ENCODE measurements around the gene MYH6. TPM values are rescaled to one million over a fixed set of nuclear protein-coding genes. Genes with fewer than 3 reads are reported as not detected.

The MYH6 gene
- total RNA-seq, 1 donor from 2014 or later = 3.4 TPM

- no peak for DNase-seq
- intact Hi-C loops (cut with DNase I) = no loop called here
- ATAC-seq = no peak
These were observed 24.9 kb upstream of the MYH6 start for GRCh38 chr14:23432946-23433345.

DNA sequence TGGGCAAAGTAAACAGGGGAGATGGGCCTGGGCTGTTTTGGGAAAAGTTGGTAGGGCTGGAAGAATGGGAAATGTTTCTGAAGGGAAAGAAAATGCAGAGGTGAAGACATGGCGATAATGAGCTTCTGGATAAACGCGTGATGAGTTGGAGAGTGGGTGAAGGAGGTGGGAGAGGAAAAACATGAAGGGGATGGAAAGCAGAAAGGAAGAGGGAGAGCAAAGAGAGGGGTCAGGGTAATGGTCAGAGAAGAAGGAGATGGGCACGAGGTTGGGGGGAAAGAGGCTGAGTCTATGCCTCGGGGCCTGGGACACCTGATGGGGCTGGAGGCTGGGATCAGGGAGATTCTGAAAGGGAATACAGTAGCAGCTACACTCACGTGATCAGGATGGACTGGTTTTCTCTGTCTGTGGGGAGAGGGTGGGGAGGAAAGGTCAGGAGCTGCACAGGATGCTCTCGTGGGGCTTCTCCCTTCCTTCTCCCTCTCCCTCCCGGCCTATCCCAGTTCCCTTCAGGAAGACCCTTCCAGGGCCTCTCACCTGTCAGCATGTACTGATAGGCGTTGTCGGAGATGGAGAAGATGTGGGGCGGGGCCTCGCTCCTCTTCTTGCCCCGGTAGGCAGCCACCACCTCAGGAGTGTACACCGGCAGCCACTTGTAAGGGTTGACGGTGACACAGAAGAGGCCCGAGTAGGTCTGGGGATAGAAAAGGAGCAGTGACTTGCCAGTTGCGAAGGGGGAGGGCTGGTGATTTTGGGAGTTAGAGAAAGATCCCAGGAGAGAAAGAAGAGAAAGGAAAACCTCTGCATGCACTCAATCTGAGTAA lies 24.2 kb upstream of the MYH6 start:
- no peaks in the 10 kb centered on the region for H3K9me3 ChIP-seq
- no peaks in the 10 kb centered on the region for H3K4me1 ChIP-seq
- no peak for ATAC-seq
- H3K27me3 ChIP-seq = no peaks in the 10 kb centered on the region
- no peak overlapping the region for H3K27ac ChIP-seq
- no peaks in the 10 kb centered on the region for H3K36me3 ChIP-seq
- TF ChIP-seq, protein P1, sequence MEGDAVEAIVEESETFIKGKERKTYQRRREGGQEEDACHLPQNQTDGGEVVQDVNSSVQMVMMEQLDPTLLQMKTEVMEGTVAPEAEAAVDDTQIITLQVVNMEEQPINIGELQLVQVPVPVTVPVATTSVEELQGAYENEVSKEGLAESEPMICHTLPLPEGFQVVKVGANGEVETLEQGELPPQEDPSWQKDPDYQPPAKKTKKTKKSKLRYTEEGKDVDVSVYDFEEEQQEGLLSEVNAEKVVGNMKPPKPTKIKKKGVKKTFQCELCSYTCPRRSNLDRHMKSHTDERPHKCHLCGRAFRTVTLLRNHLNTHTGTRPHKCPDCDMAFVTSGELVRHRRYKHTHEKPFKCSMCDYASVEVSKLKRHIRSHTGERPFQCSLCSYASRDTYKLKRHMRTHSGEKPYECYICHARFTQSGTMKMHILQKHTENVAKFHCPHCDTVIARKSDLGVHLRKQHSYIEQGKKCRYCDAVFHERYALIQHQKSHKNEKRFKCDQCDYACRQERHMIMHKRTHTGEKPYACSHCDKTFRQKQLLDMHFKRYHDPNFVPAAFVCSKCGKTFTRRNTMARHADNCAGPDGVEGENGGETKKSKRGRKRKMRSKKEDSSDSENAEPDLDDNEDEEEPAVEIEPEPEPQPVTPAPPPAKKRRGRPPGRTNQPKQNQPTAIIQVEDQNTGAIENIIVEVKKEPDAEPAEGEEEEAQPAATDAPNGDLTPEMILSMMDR (IDR thresholded peaks at IDR 0.05) = no peak
- no peak for DNase-seq
- intact Hi-C loops (cut with DNase I) = no loop called here
- H3K4me3 ChIP-seq = no peak overlapping the region

More at GRCh38 chr14:23432946-23433345, 24.9 kb upstream of the MYH6 start:
- TF ChIP-seq, protein P1 (IDR thresholded peaks at IDR 0.05) = no peak
- H3K9me3 ChIP-seq = no peaks in the 10 kb centered on the region
- H3K4me1 ChIP-seq = no peaks in the 10 kb centered on the region
- no peak overlapping the region for H3K27ac ChIP-seq
- no peaks in the 10 kb centered on the region for H3K27me3 ChIP-seq
- no peaks in the 10 kb centered on the region for H3K36me3 ChIP-seq
- no peak overlapping the region for H3K4me3 ChIP-seq

DNA sequence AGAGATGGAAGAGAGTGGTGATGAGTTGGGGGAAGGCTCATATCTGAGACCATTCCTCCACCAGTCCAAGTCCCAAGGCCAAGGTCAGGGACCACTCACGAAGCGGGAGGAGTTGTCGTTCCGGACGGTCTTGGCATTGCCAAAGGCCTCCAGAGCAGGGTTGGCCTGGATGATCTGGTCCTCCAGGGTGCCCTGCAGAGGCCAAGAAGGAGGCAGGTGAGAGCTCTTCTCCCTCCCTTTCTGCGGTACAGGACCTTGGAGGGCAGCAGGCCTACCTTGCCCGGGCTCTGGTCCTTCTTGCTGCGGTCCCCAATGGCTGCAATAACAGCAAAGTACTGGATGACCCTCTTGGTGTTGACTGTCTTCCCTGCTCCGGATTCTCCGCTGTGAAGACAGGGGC lies 23.4 kb upstream of the MYH6 start:
- intact Hi-C loops (cut with DNase I) = no loop called here
- DNase-seq (no peak), ATAC-seq (no peak)
- TF ChIP-seq, protein P1 (IDR thresholded peaks at IDR 0.05) = no peak
- Histone ChIP-seq H3K27ac (no peak overlapping the region), H3K4me3 (no peak overlapping the region), H3K36me3 (no peaks in the 10 kb centered on the region), H3K9me3 (no peaks in the 10 kb centered on the region), H3K4me1 (no peaks in the 10 kb centered on the region), H3K27me3 (no peaks in the 10 kb centered on the region)

DNA sequence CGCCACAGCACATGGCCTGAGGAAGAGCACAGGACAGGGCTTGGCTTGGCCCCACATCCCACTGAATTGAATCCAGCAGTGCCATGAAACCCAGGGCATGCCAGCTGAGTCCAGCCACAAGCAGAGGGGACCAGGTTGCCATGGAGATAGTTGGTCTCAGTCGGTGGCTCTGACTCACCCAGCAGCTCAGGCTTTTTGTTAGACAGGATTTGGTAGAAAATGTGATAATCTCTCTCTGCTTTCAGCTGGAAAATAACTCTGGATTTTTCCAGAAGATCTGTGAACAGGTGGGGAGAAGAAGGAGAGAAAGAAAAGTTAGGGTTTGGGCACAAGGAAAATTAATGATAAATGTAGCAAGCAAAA lies 22.6 kb upstream of the MYH6 start:
- no peaks in the 10 kb centered on the region for H3K9me3 ChIP-seq
- H3K27me3 ChIP-seq = no peaks in the 10 kb centered on the region
- no peak overlapping the region for H3K4me3 ChIP-seq
- H3K36me3 ChIP-seq = no peaks in the 10 kb centered on the region
- DNase-seq = peak; percentile 19
- H3K27ac ChIP-seq = no peak overlapping the region
- TF ChIP-seq, protein P1 (IDR thresholded peaks at IDR 0.05) = no peak
- intact Hi-C loops (cut with DNase I) = no loop called here
- ATAC-seq = no peak
- H3K4me1 ChIP-seq = no peaks in the 10 kb centered on the region

DNA sequence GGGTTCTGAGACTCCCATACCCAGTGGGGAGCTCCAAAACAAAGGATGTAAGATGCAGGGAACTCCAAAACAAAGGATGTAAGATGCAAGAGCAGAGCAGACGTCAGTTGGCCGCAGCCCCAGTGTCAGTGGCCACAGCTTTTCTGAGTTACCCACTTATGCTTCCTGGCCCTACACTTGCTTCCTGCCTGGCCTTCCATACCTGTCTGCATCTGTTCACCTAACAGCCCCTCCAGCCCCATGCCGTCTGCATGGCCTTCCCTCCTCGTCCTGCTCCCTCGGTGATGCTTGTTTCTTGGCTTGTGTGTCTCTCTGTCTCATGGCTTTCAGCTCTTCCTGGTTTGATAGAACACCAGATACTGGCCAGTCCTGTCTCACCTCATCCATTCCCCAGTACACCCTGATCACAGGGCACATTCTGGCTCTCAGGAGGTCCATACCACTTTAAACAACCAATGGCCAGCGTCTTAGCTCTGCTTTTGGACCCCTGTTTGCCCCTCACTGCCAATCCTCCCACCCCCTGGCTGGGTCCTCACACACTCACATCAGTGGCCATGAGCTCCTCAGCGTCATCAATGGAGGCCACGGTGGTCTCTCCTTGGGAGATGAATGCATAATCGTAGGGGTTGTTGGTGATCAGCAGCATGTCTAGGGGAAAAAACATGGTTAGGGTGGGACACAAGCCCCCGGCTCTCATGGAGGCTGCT lies 22.1 kb upstream of the MYH6 start:
- TF ChIP-seq, protein P1 (IDR thresholded peaks at IDR 0.05) = no peak
- DNase-seq (peak; percentile 22), ATAC-seq (no peak)
- Histone ChIP-seq H3K4me3 (no peak overlapping the region), H3K27ac (no peak overlapping the region), H3K9me3 (no peaks in the 10 kb centered on the region), H3K27me3 (no peaks in the 10 kb centered on the region), H3K36me3 (no peaks in the 10 kb centered on the region), H3K4me1 (no peaks in the 10 kb centered on the region)
- intact Hi-C loops (cut with DNase I) = no loop called here
